GM08714 (cell line): ENCODE data around the gene ACY1.

Experiments
- H3K4me3 ChIP-seq: fragments of 200-500 bp; sonication (Bioruptor generic); 2 replicates; pipeline ENCODE4 v1.5.1; 2014; ENCODE audit warnings: mild to moderate bottlenecking, low read length, inconsistent platforms
- ZNF274 ChIP-seq: IDR thresholded peaks from 2 replicates; pipeline ENCODE4 v1.6.1; 2012; ENCODE audit warnings: mild to moderate bottlenecking, low read depth, low read length

The ACY1 gene

DNA sequence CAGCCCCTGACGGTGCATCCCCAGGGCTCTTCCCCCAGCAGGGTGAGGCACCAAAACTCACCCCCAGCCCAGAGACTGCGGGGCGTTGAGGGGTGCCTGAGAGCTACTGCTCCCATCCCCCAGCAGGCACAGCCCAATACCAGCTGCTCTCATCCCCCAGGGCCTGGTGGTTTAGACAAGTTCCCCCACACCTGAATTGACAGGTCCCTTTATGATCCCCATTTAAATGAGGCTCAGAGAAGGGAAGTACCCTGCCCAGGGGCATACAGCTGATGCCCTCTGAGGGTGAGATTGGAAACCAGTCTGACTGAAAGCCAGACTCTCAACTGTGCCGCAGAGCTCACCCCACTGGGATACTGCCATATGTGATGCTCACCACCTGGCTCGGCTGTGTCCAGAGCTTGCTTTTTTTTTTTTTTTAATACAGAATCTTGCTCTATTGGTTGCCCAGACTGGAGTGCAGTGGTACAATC lies 52.9 kb downstream of the ACY1 start:
- TF ChIP-seq ZNF274: no peak
- H3K4me3 ChIP-seq: no peak overlapping the region

DNA sequence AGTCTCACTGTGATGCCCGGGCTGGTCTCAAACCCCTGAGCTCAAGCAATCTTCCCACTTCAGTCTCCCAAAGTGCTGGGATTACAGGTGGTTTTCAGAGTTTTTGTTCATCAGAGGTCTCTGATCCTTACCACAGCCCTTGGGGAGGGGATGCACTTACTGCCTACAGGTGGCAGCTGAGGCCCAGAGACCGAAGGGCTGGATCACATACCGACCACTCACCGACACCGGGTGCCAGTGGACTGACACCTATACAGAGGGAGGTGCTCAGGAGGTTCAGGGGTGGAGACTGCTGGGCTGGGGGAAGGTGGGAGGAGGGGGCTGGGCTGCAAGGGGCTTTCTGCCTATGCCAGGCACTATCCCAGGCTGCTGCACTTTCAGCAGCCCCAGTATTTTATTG lies 53.5 kb downstream of the ACY1 start:
- H3K4me3 ChIP-seq: no peak overlapping the region

DNA sequence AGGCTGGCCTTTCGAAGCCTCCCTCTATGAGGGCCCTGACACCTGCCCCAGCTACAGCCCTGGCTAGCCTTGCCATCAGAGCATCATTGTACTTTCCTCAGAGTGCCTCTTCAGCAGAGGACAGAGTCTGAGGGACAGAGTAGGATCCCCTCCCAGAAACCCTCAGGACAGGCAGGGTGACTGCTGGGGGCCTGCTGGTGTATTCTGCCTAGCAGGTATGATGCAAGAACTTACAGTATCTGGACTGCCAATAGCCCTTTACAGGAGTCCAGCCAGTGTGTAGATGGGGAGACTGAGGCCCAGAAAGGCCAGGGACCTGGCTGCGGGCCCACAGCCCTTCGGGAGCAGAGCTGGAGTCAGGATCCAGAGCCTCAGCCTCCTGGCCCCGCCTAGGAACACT lies 54.0 kb downstream of the ACY1 start:
- TF ChIP-seq ZNF274: no peak
- no peak overlapping the region for H3K4me3 ChIP-seq

More for the DNA sequence above, 53.5 kb downstream of the ACY1 start:
- no peak for TF ChIP-seq ZNF274

DNA sequence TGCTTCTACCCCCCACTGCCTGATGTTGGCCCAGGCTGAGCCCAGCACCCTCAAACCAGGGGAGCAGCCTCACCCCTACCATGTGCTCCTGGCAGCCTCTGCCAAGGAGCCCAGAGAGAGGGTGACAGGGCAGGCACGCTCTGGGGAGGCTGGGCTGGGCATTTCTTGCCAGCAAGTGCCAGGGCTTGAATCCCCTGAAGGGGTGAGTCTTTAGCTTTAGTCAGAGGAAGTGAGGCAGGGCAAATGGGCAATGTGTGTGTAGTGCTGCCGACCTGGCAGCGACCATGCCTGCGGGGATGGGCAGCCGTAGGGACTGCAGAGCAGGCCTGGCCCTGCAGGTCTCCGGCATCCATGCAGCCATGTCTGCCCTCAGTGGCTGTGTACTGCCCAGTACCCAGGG lies 54.9 kb downstream of the ACY1 start:
- no peak overlapping the region for H3K4me3 ChIP-seq
- TF ChIP-seq ZNF274: no peak
